Adipocyte (in vitro differentiated cells): ENCODE results near the gene PRPF40A.
A peak's percentile ranks its signal among the peaks of the same experiment; 100 is the strongest.
"Not testable (repeated sequence)": the region's sequence is repeated elsewhere in the genome, so short reads cannot be mapped to it uniquely, and the experiment has no call there.

Experiments used
- DNase-seq: peaks from one replicate; pipeline ENCODE4 v3.0.0-alpha.2; 2015; ENCODE audit warnings: low read depth
- H3K27me3 ChIP-seq: replicated peaks from 2 replicates; pipeline ENCODE4 v1.7.0; 2013; ENCODE audit warnings: mild to moderate bottlenecking, low read length, moderate library complexity; ENCODE audit not compliant: control insufficient read depth, insufficient read depth
- H3K36me3 ChIP-seq: 2 replicates; pipeline ENCODE4 v1.7.0; 2013; ENCODE audit warnings: low read length, mild to moderate bottlenecking, moderate library complexity; ENCODE audit not compliant: control insufficient read depth, insufficient read depth, severe bottlenecking
- H3K4me1 ChIP-seq: 2 replicates; pipeline ENCODE4 v1.7.0; 2013; ENCODE audit warnings: mild to moderate bottlenecking, low read length, moderate library complexity; ENCODE audit not compliant: control insufficient read depth, insufficient read depth
- H3K4me3 ChIP-seq: 2 replicates; pipeline ENCODE4 v1.7.0; 2013; ENCODE audit warnings: mild to moderate bottlenecking, low read length, moderate library complexity
- H3K9ac ChIP-seq: 2 replicates; pipeline ENCODE4 v1.7.0; 2013; ENCODE audit warnings: mild to moderate bottlenecking, low read length, moderate library complexity
- H3K9me3 ChIP-seq: 2 replicates; pipeline ENCODE4 v1.7.0; 2013; ENCODE audit warnings: mild to moderate bottlenecking, low read length, moderate library complexity; ENCODE audit not compliant: control insufficient read depth

PRPF40A gene

GRCh38 chr2:152739705-152740104, 22.4 kb upstream of the PRPF40A start:
- not testable (repeated sequence) for H3K27me3 ChIP-seq, H3K4me1 ChIP-seq, DNase-seq, H3K9ac ChIP-seq, H3K4me3 ChIP-seq, H3K9me3 ChIP-seq
- H3K36me3 ChIP-seq, result peaks cover 12% of the 10 kb centered on the region

- H3K9me3 ChIP-seq, result no peaks in the 10 kb centered on the region
- peaks cover 6% of the 10 kb centered on the region for H3K4me1 ChIP-seq
- peaks cover 12% of the 10 kb centered on the region for H3K36me3 ChIP-seq
- no peaks in the 10 kb centered on the region for H3K27me3 ChIP-seq
- DNase-seq, result no peak
- H3K9ac ChIP-seq, result no peak overlapping the region
- H3K4me3 ChIP-seq, result no peak overlapping the region
Measured at GRCh38 chr2:152738438-152738837, 21.2 kb upstream of the PRPF40A start.

DNA sequence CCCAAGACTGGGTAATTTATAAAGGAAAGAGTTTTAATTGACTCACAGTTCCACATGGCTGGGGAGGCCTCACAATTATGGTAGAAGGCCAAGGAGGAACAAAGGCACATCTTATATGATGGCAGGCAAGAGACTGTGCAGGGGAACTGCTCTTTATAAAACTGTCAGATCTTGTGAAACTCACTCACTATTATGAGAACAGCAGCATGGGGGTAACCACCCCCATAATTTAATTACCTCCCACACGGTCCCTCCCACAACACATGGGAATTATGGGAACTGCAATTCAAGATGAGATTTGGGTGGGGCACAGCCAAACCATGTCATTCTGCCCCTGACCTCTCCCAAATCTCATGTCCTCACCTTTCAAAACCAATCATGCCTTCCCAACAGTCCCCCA, 20.2 kb upstream of the PRPF40A start:
- H3K9ac ChIP-seq, H3K4me1 ChIP-seq, H3K4me3 ChIP-seq, DNase-seq, H3K36me3 ChIP-seq, H3K9me3 ChIP-seq, H3K27me3 ChIP-seq: not testable (repeated sequence)

DNA sequence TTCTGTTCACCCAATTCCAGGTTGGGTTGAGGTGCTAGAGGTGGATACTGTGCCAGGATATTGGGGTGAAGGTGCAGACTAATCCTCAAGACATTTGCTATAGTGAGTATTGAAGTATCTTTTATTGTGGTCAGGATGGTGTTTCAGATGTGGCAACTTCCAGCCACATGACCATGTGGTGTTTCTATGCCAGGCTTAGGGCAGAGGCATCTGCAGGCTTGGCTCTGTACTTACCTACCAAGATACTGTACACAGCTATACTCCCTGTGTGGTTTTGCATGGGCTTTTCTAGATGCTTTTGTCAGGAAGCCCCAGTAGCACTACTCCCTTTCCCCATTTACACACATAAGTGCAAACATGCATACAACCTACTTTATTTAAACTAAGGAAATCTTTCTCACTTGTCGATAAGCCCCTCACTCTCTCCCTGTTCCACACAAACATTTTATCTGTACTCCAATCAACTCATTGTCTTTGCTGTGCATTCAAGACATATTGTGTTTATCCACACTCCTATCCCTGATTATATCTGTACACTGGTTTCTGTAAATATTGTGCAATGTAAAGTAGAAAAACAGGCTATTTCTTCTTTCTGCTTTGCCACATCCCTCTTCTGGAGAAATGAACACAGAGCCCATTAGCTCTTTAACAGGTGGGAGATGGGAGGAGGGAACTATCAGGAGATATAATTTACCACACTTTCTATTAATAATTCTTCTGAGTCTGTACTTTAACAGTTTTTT, 13.5 kb upstream of the PRPF40A start:
- peak; percentile 24 for DNase-seq
- H3K9me3 ChIP-seq, result no peaks in the 10 kb centered on the region
- no peak overlapping the region for H3K4me3 ChIP-seq
- H3K9ac ChIP-seq, result no peak overlapping the region
- no peaks in the 10 kb centered on the region for H3K27me3 ChIP-seq
- H3K36me3 ChIP-seq, result peaks cover 3% of the 10 kb centered on the region
- H3K4me1 ChIP-seq, result peaks cover 9% of the 10 kb centered on the region

- H3K4me3 ChIP-seq, result no peak overlapping the region
- H3K9me3 ChIP-seq, result no peaks in the 10 kb centered on the region
- peaks cover 15% of the 10 kb centered on the region for H3K4me1 ChIP-seq
- H3K27me3 ChIP-seq, result no peaks in the 10 kb centered on the region
- H3K9ac ChIP-seq, result no peak overlapping the region
- no peak for DNase-seq
- H3K36me3 ChIP-seq, result peaks cover 2% of the 10 kb centered on the region
Measured at GRCh38 chr2:152729844-152730243, 12.6 kb upstream of the PRPF40A start.

DNA sequence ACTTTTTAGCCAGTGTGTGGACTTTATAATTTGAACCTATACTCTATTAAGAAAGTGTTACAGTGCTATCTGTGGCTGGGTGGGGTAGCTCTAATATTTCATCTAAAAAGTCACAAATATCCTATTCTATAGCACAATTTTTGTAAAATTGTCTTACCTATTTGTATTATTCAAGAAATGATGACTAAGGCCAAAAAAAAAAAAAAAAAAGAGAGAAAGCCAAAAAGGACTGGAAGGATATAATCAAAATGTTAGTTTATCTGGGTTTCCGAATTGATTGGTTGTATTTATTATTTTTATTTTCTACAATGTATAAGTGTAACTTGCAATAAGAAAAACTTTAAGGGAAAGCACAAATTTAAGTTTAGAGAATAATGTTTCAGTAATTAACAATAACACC, 6.7 kb upstream of the PRPF40A start:
- Histone ChIP-seq H3K36me3 (peaks cover 2% of the 10 kb centered on the region), H3K27me3 (no peaks in the 10 kb centered on the region), H3K4me3 (no peak overlapping the region), H3K9ac (no peak overlapping the region), H3K9me3 (no peaks in the 10 kb centered on the region), H3K4me1 (peaks cover 16% of the 10 kb centered on the region)
- DNase-seq, result no peak

GRCh38 chr2:152722639-152723038, 5.4 kb upstream of the PRPF40A start:
- not testable (repeated sequence) for H3K9ac ChIP-seq, H3K36me3 ChIP-seq

GRCh38 chr2:152720794-152721193, 3.5 kb upstream of the PRPF40A start:
- Histone ChIP-seq H3K9me3 (no peaks in the 10 kb centered on the region), H3K4me1 (peaks cover 19% of the 10 kb centered on the region), H3K4me3 (no peak overlapping the region), H3K9ac (no peak overlapping the region), H3K27me3 (no peaks in the 10 kb centered on the region), H3K36me3 (no peaks in the 10 kb centered on the region)
- DNase-seq, result no peak

More at GRCh38 chr2:152722639-152723038, 5.4 kb upstream of the PRPF40A start:
- not testable (repeated sequence) for H3K27me3 ChIP-seq, DNase-seq, H3K9me3 ChIP-seq, H3K4me3 ChIP-seq
- H3K4me1 ChIP-seq, result peaks cover 16% of the 10 kb centered on the region

- Histone ChIP-seq H3K9ac (peak overlapping the region; percentile 97), H3K4me3 (peak overlapping the region; percentile 99), H3K4me1 (peaks cover 24% of the 10 kb centered on the region), H3K9me3 (no peaks in the 10 kb centered on the region), H3K36me3 (peaks cover 11% of the 10 kb centered on the region), H3K27me3 (no peaks in the 10 kb centered on the region)
- peak; percentile 70 for DNase-seq
Measured at GRCh38 chr2:152718909-152719645, 1.8 kb upstream of the PRPF40A start.

GRCh38 chr2:152718076-152718908, 1.0 kb upstream of the PRPF40A start, which contains the start of gene ARL6IP6:
Gene ARL6IP6, plus strand, starts transcription at chr2:152718620. Its CDS starts 5 bp downstream, at chr2:152718625.
- no peaks in the 10 kb centered on the region for H3K27me3 ChIP-seq
- DNase-seq, result peak; percentile 98
- no peaks in the 10 kb centered on the region for H3K9me3 ChIP-seq
- peak within 1 kb of the TSS; percentile 99 for H3K4me3 ChIP-seq
- peaks cover 24% of the 10 kb centered on the region for H3K4me1 ChIP-seq
- peak within 1 kb of the TSS; percentile 97 for H3K9ac ChIP-seq
- H3K36me3 ChIP-seq, result peaks cover 19% of the 10 kb centered on the region

DNA sequence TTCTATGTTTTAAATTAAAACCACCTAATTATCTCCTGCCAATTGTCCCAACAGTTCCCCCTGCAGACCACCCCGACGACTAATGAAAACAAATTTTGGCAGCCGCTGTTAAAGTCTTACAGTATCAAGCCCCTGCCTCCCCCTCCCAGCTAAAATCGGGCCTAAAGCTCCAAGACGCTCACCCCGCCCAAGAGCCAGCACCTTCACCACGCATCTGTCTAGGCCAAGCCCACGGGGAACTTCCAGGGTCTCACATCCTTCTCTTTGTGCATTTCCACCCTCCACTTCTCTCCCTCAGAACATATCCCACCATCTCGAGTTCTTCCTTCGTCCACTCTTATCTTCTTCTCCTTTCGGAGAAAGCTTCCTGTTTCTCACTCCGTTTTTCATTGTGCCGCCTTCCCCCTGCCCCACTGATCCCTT, 445 bp downstream of the PRPF40A start:
- Histone ChIP-seq H3K4me3 (peak overlapping the region; percentile 99), H3K9me3 (no peaks in the 10 kb centered on the region), H3K9ac (peak overlapping the region; percentile 97), H3K36me3 (peaks cover 34% of the 10 kb centered on the region), H3K27me3 (no peaks in the 10 kb centered on the region), H3K4me1 (peaks cover 24% of the 10 kb centered on the region)
- peak; percentile 67 for DNase-seq
